Cardiac muscle cell (in vitro differentiated cells and primary cell): ENCODE data around the gene APLNR. TPM values are rescaled to one million over a fixed set of nuclear protein-coding genes. Genes with fewer than 3 reads are reported as not detected.

Experiments used
- DNase-seq, 2 donors: peaks; one replicate each; pipeline versions ENCODE4 v3.0.0 to v3.0.0-alpha.2; 2010 to 2017; ENCODE audit warnings: low read depth in 1 of 2, low spot score in 1 of 2
- H3K27ac ChIP-seq: fragments of 200-600 bp; sonication (generic); 2 replicates; pipeline ENCODE4 v1.5.1; 2016
- H3K27me3 ChIP-seq: fragments of 200-600 bp; sonication (generic); 2 replicates; pipeline ENCODE4 v1.6.0; 2016; ENCODE audit warnings: control low read depth
- H3K36me3 ChIP-seq: fragments of 200-600 bp; sonication (generic); 2 replicates; pipeline ENCODE4 v1.5.1; 2016; ENCODE audit warnings: control low read depth
- H3K4me1 ChIP-seq: fragments of 200-600 bp; sonication (generic); 2 replicates; pipeline ENCODE4 v1.8.1; 2017; ENCODE audit warnings: low read depth, mild to moderate bottlenecking, mixed run types
- H3K4me3 ChIP-seq: fragments of 200-600 bp; sonication (generic); 2 replicates; pipeline ENCODE4 v1.5.1; 2016; ENCODE audit warnings: mild to moderate bottlenecking
- H3K9me3 ChIP-seq: fragments of 200-600 bp; sonication (generic); 2 replicates; pipeline ENCODE4 v1.5.1; 2017; ENCODE audit warnings: low read depth, mild to moderate bottlenecking, control low read depth
- CTCF ChIP-seq: IDR thresholded peaks from 2 replicates; pipeline ENCODE4 v1.5.1; 2012; ENCODE audit warnings: low read depth, mild to moderate bottlenecking, low read length
- polyA plus RNA-seq: library from polyadenylated mRNA; unstranded; fragments of >200 nt; fragmentation: Nextera tagmentation; extraction: Ambion mirVana; gene quantifications from 2 replicates; pipeline ENCODE4 v1.2.1, GENCODE V29; 2016
- total RNA-seq: library from RNA; depleted of rRNA; stranded (reverse); fragments of >200 nt; gene quantifications from 2 replicates; pipeline ENCODE4 v1.2.3, GENCODE V29; 2016

APLNR gene
- total and polyA plus RNA-seq, 2 experiments from 2014 or later = 7.2 to 16.0 TPM

GRCh38 chr11:57207168-57207567, 29.9 kb downstream of the APLNR start:
- Histone ChIP-seq H3K27me3 (no peaks in the 10 kb centered on the region), H3K27ac (no peak overlapping the region), H3K4me3 (no peak overlapping the region), H3K4me1 (peaks cover 21% of the 10 kb centered on the region), H3K9me3 (no peaks in the 10 kb centered on the region), H3K36me3 (no peaks in the 10 kb centered on the region)
- TF ChIP-seq CTCF = no peak
- DNase-seq = no peak

- H3K4me3 ChIP-seq = no peak overlapping the region
- DNase-seq = peak in 1 of 2 donors; percentile 59
- H3K27ac ChIP-seq = no peak overlapping the region
- no peaks in the 10 kb centered on the region for H3K36me3 ChIP-seq
- peaks cover 5% of the 10 kb centered on the region for H3K4me1 ChIP-seq
- H3K27me3 ChIP-seq = no peaks in the 10 kb centered on the region
- TF ChIP-seq CTCF = peak; percentile 24
- H3K9me3 ChIP-seq = no peaks in the 10 kb centered on the region
Observed at GRCh38 chr11:57205041-57205641, 31.9 kb downstream of the APLNR start.

- no peaks in the 10 kb centered on the region for H3K9me3 ChIP-seq
- no peak for DNase-seq
- H3K27me3 ChIP-seq = no peaks in the 10 kb centered on the region
- H3K27ac ChIP-seq = no peak overlapping the region
- no peaks in the 10 kb centered on the region for H3K36me3 ChIP-seq
- no peak for TF ChIP-seq CTCF
- no peaks in the 10 kb centered on the region for H3K4me1 ChIP-seq
- no peak overlapping the region for H3K4me3 ChIP-seq
Observed at GRCh38 chr11:57203882-57204480, 33.1 kb downstream of the APLNR start.

GRCh38 chr11:57203359-57203758, 33.7 kb downstream of the APLNR start:
- peak in 1 of 2 donors; percentile 79 for DNase-seq
- Histone ChIP-seq H3K4me3 (no peak overlapping the region), H3K27me3 (no peaks in the 10 kb centered on the region), H3K36me3 (no peaks in the 10 kb centered on the region), H3K4me1 (no peaks in the 10 kb centered on the region), H3K27ac (no peak overlapping the region), H3K9me3 (no peaks in the 10 kb centered on the region)
- TF ChIP-seq CTCF = no peak

GRCh38 chr11:57202281-57202680, 34.8 kb downstream of the APLNR start:
- TF ChIP-seq CTCF = no peak
- H3K27ac ChIP-seq = no peak overlapping the region

More at GRCh38 chr11:57202281-57202680, 34.8 kb downstream of the APLNR start:
- DNase-seq = no peak
- H3K9me3 ChIP-seq = no peaks in the 10 kb centered on the region
- H3K27me3 ChIP-seq = no peaks in the 10 kb centered on the region
- no peaks in the 10 kb centered on the region for H3K4me1 ChIP-seq
- no peaks in the 10 kb centered on the region for H3K36me3 ChIP-seq
- H3K4me3 ChIP-seq = no peak overlapping the region
